H9 (cell line): Measurements from ENCODE around the gene C3orf22. TPM values are rescaled to one million over a fixed set of nuclear protein-coding genes. Genes with fewer than 3 reads are reported as not detected.

Experiments
- DNase-seq: peaks from one replicate; pipeline ENCODE4 v3.0.0-alpha.2; 2017
- H2AFZ ChIP-seq: one replicate; pipeline ENCODE4 v1.6.1; 2013; ENCODE audit warnings: mild to moderate bottlenecking, low read length, control low read depth, moderate library complexity
- H2AK5ac ChIP-seq: 2 replicates; pipeline ENCODE4 v1.6.1; 2013; ENCODE audit warnings: low read length, control low read depth, mixed read lengths; ENCODE audit not compliant: insufficient read length
- H2BK120ac ChIP-seq: one replicate; pipeline ENCODE4 v1.6.1; 2013; ENCODE audit warnings: low read depth, mild to moderate bottlenecking, low read length, control low read depth, inconsistent platforms; ENCODE audit not compliant: poor library complexity, severe bottlenecking
- H2BK12ac ChIP-seq: 2 replicates; pipeline ENCODE4 v1.6.1; 2013; ENCODE audit warnings: low read length, control low read depth, mixed read lengths, low read depth; ENCODE audit not compliant: insufficient read length
- H2BK15ac ChIP-seq: 2 replicates; pipeline ENCODE4 v1.6.1; 2013; ENCODE audit warnings: low read depth, low read length, control low read depth
- H2BK20ac ChIP-seq: one replicate; pipeline ENCODE4 v1.6.1; 2013; ENCODE audit warnings: low read depth, mild to moderate bottlenecking, low read length, control low read depth, inconsistent platforms; ENCODE audit not compliant: poor library complexity, severe bottlenecking
- H2BK5ac ChIP-seq: 2 replicates; pipeline ENCODE4 v1.6.1; 2013; ENCODE audit warnings: low read length, control low read depth, mixed read lengths; ENCODE audit not compliant: insufficient read length
- H3K14ac ChIP-seq: 2 replicates; pipeline ENCODE4 v1.6.1; 2013; ENCODE audit warnings: low read length, control low read depth; ENCODE audit not compliant: insufficient read depth
- H3K18ac ChIP-seq: 2 replicates; pipeline ENCODE4 v1.6.1; 2013; ENCODE audit warnings: low read depth, mild to moderate bottlenecking, mixed read lengths, low read length, control low read depth; ENCODE audit not compliant: insufficient read length
- H3K23ac ChIP-seq: 2 replicates; pipeline ENCODE4 v1.6.1; 2013; ENCODE audit warnings: low read length, control low read depth, mixed read lengths, low read depth; ENCODE audit not compliant: insufficient read length
- H3K23me2 ChIP-seq: 2 replicates; pipeline ENCODE4 v1.6.1; 2013; ENCODE audit warnings: low read depth, mild to moderate bottlenecking, mixed read lengths, low read length, control low read depth; ENCODE audit not compliant: insufficient read length, poor library complexity, severe bottlenecking
- H3K27ac ChIP-seq: 2 replicates; pipeline ENCODE4 v1.5.1; 2013; ENCODE audit warnings: low read length, control low read depth, mixed read lengths, low read depth; ENCODE audit not compliant: insufficient read length
- H3K27me3 ChIP-seq: 2 replicates; pipeline ENCODE4 v1.6.1; 2013; ENCODE audit warnings: low read length, control low read depth, inconsistent platforms; ENCODE audit not compliant: insufficient read depth
- H3K4ac ChIP-seq: 2 replicates; pipeline ENCODE4 v1.6.1; 2013; ENCODE audit warnings: low read depth, mild to moderate bottlenecking, control low read depth, inconsistent platforms, low read length, moderate library complexity
- H3K4me1 ChIP-seq: 2 replicates; pipeline ENCODE4 v1.6.1; 2013; ENCODE audit warnings: low read length, control low read depth, inconsistent platforms; ENCODE audit not compliant: insufficient read depth
- H3K4me2 ChIP-seq: 2 replicates; pipeline ENCODE4 v1.6.1; 2013; ENCODE audit warnings: low read length, control low read depth, mixed read lengths; ENCODE audit not compliant: insufficient read length, insufficient read depth
- H3K56ac ChIP-seq: 2 replicates; pipeline ENCODE4 v1.6.1; 2013; ENCODE audit warnings: low read depth, mild to moderate bottlenecking, mixed read lengths, low read length, control low read depth; ENCODE audit not compliant: insufficient read length
- H3K79me1 ChIP-seq: 2 replicates; pipeline ENCODE4 v1.6.1; 2013; ENCODE audit warnings: low read depth, mild to moderate bottlenecking, moderate library complexity, low read length, control low read depth, inconsistent platforms; ENCODE audit not compliant: insufficient read depth, poor library complexity, severe bottlenecking
- H3K79me2 ChIP-seq: 2 replicates; pipeline ENCODE4 v1.6.1; 2013; ENCODE audit warnings: low read length, control low read depth, inconsistent platforms; ENCODE audit not compliant: insufficient read depth
- H3K9ac ChIP-seq: 2 replicates; pipeline ENCODE4 v1.6.1; 2013; ENCODE audit warnings: low read length, control low read depth, mixed read lengths; ENCODE audit not compliant: insufficient read length; ENCODE audit errors: extremely low read depth
- H3K9me3 ChIP-seq: one replicate; pipeline ENCODE4 v1.6.1; 2013; ENCODE audit warnings: low read depth, low read length, inconsistent platforms; ENCODE audit not compliant: control insufficient read depth
- H3T11ph ChIP-seq: one replicate; pipeline ENCODE4 v1.6.1; 2013; ENCODE audit warnings: mild to moderate bottlenecking, low read length, control low read depth, inconsistent platforms
- H4K20me1 ChIP-seq: one replicate; pipeline ENCODE4 v1.6.1; 2013; ENCODE audit not compliant: control insufficient read depth, insufficient read length, insufficient read depth
- H4K5ac ChIP-seq: 2 replicates; pipeline ENCODE4 v1.6.1; 2013; ENCODE audit warnings: low read depth, mild to moderate bottlenecking, mixed read lengths, low read length, control low read depth; ENCODE audit not compliant: insufficient read length
- H4K8ac ChIP-seq: replicated peaks from 2 replicates; pipeline ENCODE4 v1.6.1; 2013; ENCODE audit warnings: low read length, control low read depth, mixed read lengths, low read depth; ENCODE audit not compliant: insufficient read length
- H4K91ac ChIP-seq: 2 replicates; pipeline ENCODE4 v1.6.1; 2013; ENCODE audit warnings: low read depth, mild to moderate bottlenecking, moderate library complexity, mixed read lengths, low read length, control low read depth; ENCODE audit not compliant: insufficient read length
- H3K27ac Mint-ChIP-seq, 3 experiments: 2 replicates in 2 of 3; 3 replicates in 1 of 3; pipeline ENCODE4 v1.8.0; 2020 to 2021; ENCODE audit warnings: mixed read lengths in 3 of 3, mild to moderate bottlenecking in 1 of 3, moderate library complexity in 1 of 3
- H3K27me3 Mint-ChIP-seq: 2 replicates; pipeline ENCODE4 v1.8.0; 2021; ENCODE audit warnings: low read depth, mild to moderate bottlenecking, moderate library complexity, mixed read lengths
- H3K36me3 Mint-ChIP-seq, 3 experiments: 2 replicates in 2 of 3; 3 replicates in 1 of 3; pipeline ENCODE4 v1.8.0; 2020 to 2021; ENCODE audit warnings: low read depth in 3 of 3, mixed read lengths in 3 of 3; ENCODE audit not compliant: insufficient read depth in 1 of 3
- H3K4me1 Mint-ChIP-seq, 2 experiments: 2 replicates each; pipeline ENCODE4 v1.8.0; 2020; ENCODE audit warnings: mixed read lengths in 2 of 2
- H3K4me3 Mint-ChIP-seq, 2 experiments: 2 replicates in 1 of 2; 3 replicates in 1 of 2; pipeline ENCODE4 v1.8.0; 2020 to 2021; ENCODE audit warnings: mild to moderate bottlenecking in 2 of 2, mixed read lengths in 2 of 2, moderate library complexity in 1 of 2
- H3K9me3 Mint-ChIP-seq, 2 experiments: 2 replicates in 1 of 2; 3 replicates in 1 of 2; pipeline ENCODE4 v1.8.0; 2020; ENCODE audit warnings: mild to moderate bottlenecking in 2 of 2, mixed read lengths in 2 of 2, moderate library complexity in 1 of 2
- CTCF ChIP-seq: fragments of 200-600 bp; sonication (generic); conservative IDR thresholded peaks from 3 replicates; pipeline ENCODE4 v1.8.0; 2021; ENCODE audit warnings: antibody characterized with exemption, mild to moderate bottlenecking
- WGBS: extraction: QIAGEN DNeasy Blood & Tissue Kit; methylation state at CpG from one replicate; pipeline ENCODE4 v1.1.7; 2013; ENCODE audit warnings: missing lambda C conversion rate, low lambda C conversion rate, mixed read lengths; ENCODE audit not compliant: insufficient read length; ENCODE audit errors: extremely low coverage; 5-methylcytosine and 5-hydroxymethylcytosine counted together
- total RNA-seq: library from RNA; stranded (reverse); gene quantifications from 2 replicates; pipeline ENCODE4 v1.2.1, GENCODE V29; 2021

C3orf22 gene
- total RNA-seq, 1 experiment from 2014 or later: not detected

- H4K8ac ChIP-seq: no peak overlapping the region
- Mint-ChIP-seq H3K4me1 (peaks cover 4 to 6% of the 10 kb centered on the region in 2 experiments; a peak in 2 of 4 replicates), H3K27ac (no peak overlapping the region), H3K27me3 (no peaks in the 10 kb centered on the region; the same call in none of the 2 replicates), H3K9me3 (no peaks in the 10 kb centered on the region), H3K4me3 (no peak overlapping the region), H3K36me3 (no peaks in the 10 kb centered on the region)
- H3K23ac ChIP-seq: no peak overlapping the region
- no peak overlapping the region for H2BK15ac ChIP-seq
- peak; percentile 22 for DNase-seq
- no peaks in the 10 kb centered on the region for H3K9me3 ChIP-seq
- H3K18ac ChIP-seq: no peak overlapping the region
- no peak overlapping the region for H3K4me2 ChIP-seq
- no peak overlapping the region for H2BK120ac ChIP-seq
- H3K27me3 ChIP-seq: no peaks in the 10 kb centered on the region
- H2BK12ac ChIP-seq: no peak overlapping the region
- WGBS: no CpG with 5 or more reads among the region's 10 CpGs
- no peak overlapping the region for H2AFZ ChIP-seq
- no peak overlapping the region for H4K5ac ChIP-seq
- H3T11ph ChIP-seq: no peak overlapping the region
- H3K79me1 ChIP-seq: no peaks in the 10 kb centered on the region
- H3K23me2 ChIP-seq: no peaks in the 10 kb centered on the region
- H3K14ac ChIP-seq: no peak overlapping the region
- H2BK20ac ChIP-seq: no peak overlapping the region
- H4K91ac ChIP-seq: no peak overlapping the region
- H3K4me1 ChIP-seq: no peaks in the 10 kb centered on the region
- no peaks in the 10 kb centered on the region for H3K79me2 ChIP-seq
- no peak overlapping the region for H2AK5ac ChIP-seq
- H3K56ac ChIP-seq: no peak overlapping the region
- H4K20me1 ChIP-seq: no peaks in the 10 kb centered on the region
- H3K4ac ChIP-seq: no peak overlapping the region
- H2BK5ac ChIP-seq: no peak overlapping the region
- no peak overlapping the region for H3K27ac ChIP-seq
- no peak for TF ChIP-seq CTCF
- no peak overlapping the region for H3K9ac ChIP-seq
These were observed 2.7 kb downstream of the C3orf22 start for GRCh38 chr3:126555795-126556636.
